PFSK-1 (cell line): ENCODE measurements around the gene TRIM9.

Experiments used
- FOXP2 ChIP-seq: optimal IDR thresholded peaks from 2 replicates; pipeline ENCODE3; 2011; ENCODE audit warnings: borderline replicate concordance, control low read depth, inconsistent platforms; ENCODE audit not compliant: insufficient read depth; ENCODE audit errors: extremely low read length, extremely low read depth
- POLR2AphosphoS5 ChIP-seq: IDR thresholded peaks from 2 replicates; pipeline ENCODE4 v1.6.1; 2012; ENCODE audit warnings: low read depth, mild to moderate bottlenecking, control low read depth, low read length, moderate library complexity
- SIN3A ChIP-seq: IDR thresholded peaks from 2 replicates; pipeline ENCODE4 v1.6.1; 2012; ENCODE audit warnings: mild to moderate bottlenecking, low read length, moderate library complexity, borderline replicate concordance; ENCODE audit not compliant: insufficient read depth
- TAF1 ChIP-seq: IDR thresholded peaks from 2 replicates; pipeline ENCODE4 v1.6.1; 2012; ENCODE audit warnings: low read length, control low read depth, borderline replicate concordance; ENCODE audit not compliant: insufficient read depth
- TF ChIP-seq, protein P1 (sequence below), 2 experiments: IDR thresholded peaks; 2 replicates each; pipeline versions ENCODE4 v1.6.1 to v1.8.0; 2011 to 2012; ENCODE audit warnings: low read depth in 2 of 2, low read length in 2 of 2, control low read depth in 1 of 2, inconsistent platforms in 1 of 2, mild to moderate bottlenecking in 1 of 2, moderate library complexity in 1 of 2; ENCODE audit not compliant: insufficient read depth in 1 of 2

TRIM9 gene

DNA sequence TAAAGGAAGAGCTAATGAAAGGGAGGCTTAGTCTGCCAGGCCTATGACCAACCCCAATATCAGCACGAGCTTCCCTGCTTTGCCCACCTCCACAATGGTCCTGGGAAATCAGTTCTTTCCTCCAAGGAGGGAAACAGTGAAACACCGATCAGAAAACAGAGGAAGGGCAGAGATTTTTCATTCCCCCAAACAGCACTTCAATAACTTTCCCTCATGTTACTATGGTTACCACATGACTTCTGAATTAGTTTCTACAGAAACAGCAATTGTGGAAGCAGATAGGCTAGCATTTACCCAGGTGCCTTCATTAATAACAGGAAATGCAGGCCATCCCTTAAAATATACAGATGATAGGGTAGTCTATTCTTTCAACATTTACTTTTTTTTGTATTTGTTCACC lies 35.9 kb downstream of the TRIM9 start:
- TF ChIP-seq TAF1 (no peak), POLR2AphosphoS5 (no peak), FOXP2 (no peak), SIN3A (no peak)
- TF ChIP-seq, protein P1, sequence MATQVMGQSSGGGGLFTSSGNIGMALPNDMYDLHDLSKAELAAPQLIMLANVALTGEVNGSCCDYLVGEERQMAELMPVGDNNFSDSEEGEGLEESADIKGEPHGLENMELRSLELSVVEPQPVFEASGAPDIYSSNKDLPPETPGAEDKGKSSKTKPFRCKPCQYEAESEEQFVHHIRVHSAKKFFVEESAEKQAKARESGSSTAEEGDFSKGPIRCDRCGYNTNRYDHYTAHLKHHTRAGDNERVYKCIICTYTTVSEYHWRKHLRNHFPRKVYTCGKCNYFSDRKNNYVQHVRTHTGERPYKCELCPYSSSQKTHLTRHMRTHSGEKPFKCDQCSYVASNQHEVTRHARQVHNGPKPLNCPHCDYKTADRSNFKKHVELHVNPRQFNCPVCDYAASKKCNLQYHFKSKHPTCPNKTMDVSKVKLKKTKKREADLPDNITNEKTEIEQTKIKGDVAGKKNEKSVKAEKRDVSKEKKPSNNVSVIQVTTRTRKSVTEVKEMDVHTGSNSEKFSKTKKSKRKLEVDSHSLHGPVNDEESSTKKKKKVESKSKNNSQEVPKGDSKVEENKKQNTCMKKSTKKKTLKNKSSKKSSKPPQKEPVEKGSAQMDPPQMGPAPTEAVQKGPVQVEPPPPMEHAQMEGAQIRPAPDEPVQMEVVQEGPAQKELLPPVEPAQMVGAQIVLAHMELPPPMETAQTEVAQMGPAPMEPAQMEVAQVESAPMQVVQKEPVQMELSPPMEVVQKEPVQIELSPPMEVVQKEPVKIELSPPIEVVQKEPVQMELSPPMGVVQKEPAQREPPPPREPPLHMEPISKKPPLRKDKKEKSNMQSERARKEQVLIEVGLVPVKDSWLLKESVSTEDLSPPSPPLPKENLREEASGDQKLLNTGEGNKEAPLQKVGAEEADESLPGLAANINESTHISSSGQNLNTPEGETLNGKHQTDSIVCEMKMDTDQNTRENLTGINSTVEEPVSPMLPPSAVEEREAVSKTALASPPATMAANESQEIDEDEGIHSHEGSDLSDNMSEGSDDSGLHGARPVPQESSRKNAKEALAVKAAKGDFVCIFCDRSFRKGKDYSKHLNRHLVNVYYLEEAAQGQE (IDR thresholded peaks at IDR 0.05; ENCODE audit: insufficient read depth in 1 of 2, low read depth in 2 of 2, low read length in 2 of 2): no peak

DNA sequence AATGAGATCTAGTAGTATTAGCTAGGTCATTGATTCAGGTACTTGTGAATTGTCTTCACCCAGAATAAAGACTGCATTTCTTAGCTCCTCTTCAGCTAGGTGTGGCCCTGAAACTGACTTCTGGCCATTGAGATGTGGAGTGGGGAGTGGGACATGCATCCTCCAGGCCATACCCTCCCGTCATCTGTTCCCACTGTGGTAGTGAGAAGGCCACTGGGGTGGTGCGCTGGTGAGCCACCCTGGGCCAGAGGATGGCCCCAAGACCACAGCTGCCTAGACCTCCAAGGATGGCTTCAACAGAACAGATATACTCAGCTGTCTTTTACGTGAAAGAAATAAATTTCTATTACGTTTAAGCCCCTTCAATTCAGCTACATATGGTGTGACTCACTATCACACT lies 36.5 kb downstream of the TRIM9 start:
- TF ChIP-seq FOXP2 (no peak), POLR2AphosphoS5 (no peak)
- TF ChIP-seq, protein P1 (IDR thresholded peaks at IDR 0.05; ENCODE audit: insufficient read depth in 1 of 2, low read depth in 2 of 2, low read length in 2 of 2): no peak

DNA sequence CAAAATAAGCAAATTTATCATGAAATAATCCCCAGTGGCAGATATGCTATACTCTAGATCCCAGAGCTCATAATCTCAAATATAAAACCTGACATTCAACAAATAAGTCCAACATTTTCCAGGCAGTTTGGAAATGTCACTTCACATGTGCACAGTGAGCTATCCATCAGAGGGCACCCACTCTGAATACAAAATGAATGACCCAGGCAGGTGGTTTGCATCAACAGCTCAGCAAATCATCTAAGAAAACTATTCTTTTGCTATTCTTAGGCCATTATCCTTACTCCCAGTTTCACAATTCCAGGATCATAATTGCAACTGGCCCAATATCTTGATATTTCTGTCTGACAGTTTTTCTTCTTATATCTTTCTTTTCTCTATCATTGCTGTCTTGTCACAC lies 38.5 kb downstream of the TRIM9 start:
- no peak for TF ChIP-seq TAF1

DNA sequence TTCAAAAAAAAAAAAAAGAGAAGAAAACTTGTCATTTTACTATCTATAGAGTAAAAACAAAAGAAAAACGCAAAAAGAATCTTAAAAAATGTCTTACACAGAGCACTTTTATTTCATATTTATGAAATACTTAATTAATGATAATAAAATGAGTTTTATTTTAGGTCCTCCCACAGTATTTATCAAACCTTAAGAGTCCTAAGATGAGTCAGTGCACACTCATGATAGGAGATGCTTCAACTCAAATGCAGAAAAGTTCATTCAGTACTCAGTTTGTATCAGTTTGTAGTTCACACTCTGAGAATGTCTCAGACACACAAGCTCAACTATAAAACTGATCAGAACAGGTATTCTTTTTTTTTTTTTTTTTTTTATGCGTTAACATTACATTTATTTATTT lies 41.7 kb downstream of the TRIM9 start:
- TF ChIP-seq POLR2AphosphoS5 (no peak), SIN3A (no peak), TAF1 (no peak), FOXP2 (no peak)
- TF ChIP-seq, protein P1 (IDR thresholded peaks at IDR 0.05; ENCODE audit: insufficient read depth in 1 of 2, low read depth in 2 of 2, low read length in 2 of 2): no peak

DNA sequence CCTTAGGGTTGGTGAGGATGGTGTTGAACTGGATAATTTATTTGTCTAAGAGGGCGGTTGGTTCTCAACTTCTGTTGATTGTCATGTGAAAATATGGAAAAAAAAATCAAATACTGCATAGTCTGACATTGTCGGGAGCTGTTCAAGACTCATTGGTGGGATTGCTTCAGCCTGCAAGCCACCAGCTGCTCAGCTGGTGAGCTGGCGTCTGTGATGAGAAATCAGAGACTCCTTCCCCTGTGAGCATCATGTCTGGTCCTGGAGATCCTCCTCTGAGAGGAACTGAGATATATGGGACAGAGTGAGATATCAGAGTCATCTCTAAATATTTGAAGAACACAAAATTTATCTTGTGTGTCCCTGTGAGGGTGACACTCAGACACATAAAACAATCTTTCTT lies 49.9 kb downstream of the TRIM9 start:
- TF ChIP-seq FOXP2 (no peak), POLR2AphosphoS5 (no peak), SIN3A (no peak), TAF1 (no peak)
- TF ChIP-seq, protein P1 (IDR thresholded peaks at IDR 0.05; ENCODE audit: insufficient read depth in 1 of 2, low read depth in 2 of 2, low read length in 2 of 2): no peak
